WERI-Rb-1 (cell line): ENCODE measurements around the gene UBXN1.
A peak's percentile ranks its signal among the peaks of the same experiment; 100 is the strongest.
"Not testable (repeated sequence)": the region's sequence is repeated elsewhere in the genome, so short reads cannot be mapped to it uniquely, and the experiment has no call there.

ENCODE experiments used
- DNase-seq: peaks from one replicate; pipeline ENCODE4 v3.0.0-alpha.2; 2020
- H3K27ac ChIP-seq: fragments of 250-450 bp; sonication (Bioruptor Pico); 2 replicates; pipeline ENCODE4 v1.5.1; 2020; ENCODE audit warnings: mild to moderate bottlenecking, moderate library complexity
- H3K27me3 ChIP-seq: fragments of 250-450 bp; sonication (Bioruptor Pico); 2 replicates; pipeline ENCODE4 v1.5.1; 2021; ENCODE audit warnings: mild to moderate bottlenecking, low read depth, moderate library complexity; ENCODE audit not compliant: insufficient read depth, severe bottlenecking
- H3K36me3 ChIP-seq: fragments of 250-450 bp; sonication (Bioruptor Pico); 2 replicates; pipeline ENCODE4 v1.5.1; 2020; ENCODE audit warnings: mild to moderate bottlenecking, moderate library complexity
- H3K4me3 ChIP-seq: 2 replicates; pipeline ENCODE4 v1.5.1; 2011; ENCODE audit warnings: low read depth, mild to moderate bottlenecking, control low read depth, low read length
- H3K9me3 ChIP-seq: fragments of 250-450 bp; sonication (Bioruptor Pico); 2 replicates; pipeline ENCODE4 v1.5.1; 2021; ENCODE audit warnings: mild to moderate bottlenecking, moderate library complexity; ENCODE audit not compliant: severe bottlenecking
- TF ChIP-seq, protein P1 (sequence below): IDR thresholded peaks from 2 replicates; pipeline ENCODE4 v1.5.1; 2011; ENCODE audit warnings: low read depth, mild to moderate bottlenecking, control low read depth, inconsistent platforms, low read length

Gene UBXN1

DNA sequence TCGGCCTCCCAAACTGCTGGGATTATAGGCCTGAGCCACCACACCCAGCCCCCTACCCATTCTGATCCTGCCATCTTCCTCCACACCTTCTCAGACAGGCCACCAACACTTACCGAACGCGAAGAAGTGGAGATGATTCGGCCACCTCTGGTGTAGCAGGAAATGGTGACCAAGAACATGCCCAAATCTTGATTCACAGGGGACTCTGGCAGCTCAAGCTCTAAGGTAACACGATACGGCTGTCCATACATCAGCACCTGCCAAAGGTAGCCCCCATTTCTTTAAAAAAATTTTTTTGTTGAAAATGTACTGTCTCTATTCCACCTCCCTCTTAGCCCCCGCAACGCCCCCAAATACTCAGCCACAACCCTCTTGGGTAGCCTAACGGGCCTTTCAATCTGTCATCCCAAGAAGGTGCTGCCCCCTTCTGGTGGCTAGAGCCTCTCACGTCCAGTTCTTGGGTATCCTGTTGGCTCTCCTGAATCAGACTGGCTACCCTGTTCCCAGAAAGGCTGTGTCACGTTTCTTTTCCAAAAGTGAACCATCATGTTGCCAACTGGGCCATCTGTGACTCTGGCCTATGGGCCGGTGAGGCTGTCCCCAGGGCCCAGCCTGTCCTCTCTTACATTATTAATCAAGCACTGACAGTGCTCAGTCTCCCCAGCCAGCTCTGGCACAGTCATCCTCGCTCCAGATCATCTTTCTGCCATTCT is 15.7 kb upstream of the UBXN1 start:
- no peaks in the 10 kb centered on the region for H3K9me3 ChIP-seq
- peak overlapping the region; percentile 11 for H3K27ac ChIP-seq
- H3K36me3 ChIP-seq: peaks cover 59% of the 10 kb centered on the region
- DNase-seq: peak; percentile 83
- no peak overlapping the region for H3K4me3 ChIP-seq
- TF ChIP-seq, protein P1, sequence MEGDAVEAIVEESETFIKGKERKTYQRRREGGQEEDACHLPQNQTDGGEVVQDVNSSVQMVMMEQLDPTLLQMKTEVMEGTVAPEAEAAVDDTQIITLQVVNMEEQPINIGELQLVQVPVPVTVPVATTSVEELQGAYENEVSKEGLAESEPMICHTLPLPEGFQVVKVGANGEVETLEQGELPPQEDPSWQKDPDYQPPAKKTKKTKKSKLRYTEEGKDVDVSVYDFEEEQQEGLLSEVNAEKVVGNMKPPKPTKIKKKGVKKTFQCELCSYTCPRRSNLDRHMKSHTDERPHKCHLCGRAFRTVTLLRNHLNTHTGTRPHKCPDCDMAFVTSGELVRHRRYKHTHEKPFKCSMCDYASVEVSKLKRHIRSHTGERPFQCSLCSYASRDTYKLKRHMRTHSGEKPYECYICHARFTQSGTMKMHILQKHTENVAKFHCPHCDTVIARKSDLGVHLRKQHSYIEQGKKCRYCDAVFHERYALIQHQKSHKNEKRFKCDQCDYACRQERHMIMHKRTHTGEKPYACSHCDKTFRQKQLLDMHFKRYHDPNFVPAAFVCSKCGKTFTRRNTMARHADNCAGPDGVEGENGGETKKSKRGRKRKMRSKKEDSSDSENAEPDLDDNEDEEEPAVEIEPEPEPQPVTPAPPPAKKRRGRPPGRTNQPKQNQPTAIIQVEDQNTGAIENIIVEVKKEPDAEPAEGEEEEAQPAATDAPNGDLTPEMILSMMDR: peak; percentile 80
- no peaks in the 10 kb centered on the region for H3K27me3 ChIP-seq

DNA sequence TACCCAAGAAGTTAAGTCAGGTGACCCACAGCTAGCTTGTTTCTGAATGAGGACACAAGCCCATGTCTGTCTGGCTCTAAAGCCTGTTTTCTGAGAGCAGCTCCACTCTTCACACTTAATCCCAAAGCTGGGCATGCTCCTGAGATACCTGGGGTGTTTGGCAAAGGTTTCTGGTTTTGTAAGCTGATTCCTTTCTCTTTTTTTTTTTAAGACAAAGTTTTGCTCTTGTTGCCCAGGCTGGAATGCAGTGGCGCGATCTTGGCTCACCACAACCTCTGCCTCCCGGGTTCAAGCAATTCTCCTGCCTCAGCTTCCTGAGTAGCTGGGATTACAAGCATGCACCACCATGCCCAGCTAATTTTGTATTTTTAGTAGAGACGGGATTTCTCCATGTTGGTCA is 14.8 kb upstream of the UBXN1 start:
- peaks cover 56% of the 10 kb centered on the region for H3K36me3 ChIP-seq
- H3K4me3 ChIP-seq, H3K9me3 ChIP-seq, H3K27ac ChIP-seq, H3K27me3 ChIP-seq, DNase-seq: not testable (repeated sequence)

DNA sequence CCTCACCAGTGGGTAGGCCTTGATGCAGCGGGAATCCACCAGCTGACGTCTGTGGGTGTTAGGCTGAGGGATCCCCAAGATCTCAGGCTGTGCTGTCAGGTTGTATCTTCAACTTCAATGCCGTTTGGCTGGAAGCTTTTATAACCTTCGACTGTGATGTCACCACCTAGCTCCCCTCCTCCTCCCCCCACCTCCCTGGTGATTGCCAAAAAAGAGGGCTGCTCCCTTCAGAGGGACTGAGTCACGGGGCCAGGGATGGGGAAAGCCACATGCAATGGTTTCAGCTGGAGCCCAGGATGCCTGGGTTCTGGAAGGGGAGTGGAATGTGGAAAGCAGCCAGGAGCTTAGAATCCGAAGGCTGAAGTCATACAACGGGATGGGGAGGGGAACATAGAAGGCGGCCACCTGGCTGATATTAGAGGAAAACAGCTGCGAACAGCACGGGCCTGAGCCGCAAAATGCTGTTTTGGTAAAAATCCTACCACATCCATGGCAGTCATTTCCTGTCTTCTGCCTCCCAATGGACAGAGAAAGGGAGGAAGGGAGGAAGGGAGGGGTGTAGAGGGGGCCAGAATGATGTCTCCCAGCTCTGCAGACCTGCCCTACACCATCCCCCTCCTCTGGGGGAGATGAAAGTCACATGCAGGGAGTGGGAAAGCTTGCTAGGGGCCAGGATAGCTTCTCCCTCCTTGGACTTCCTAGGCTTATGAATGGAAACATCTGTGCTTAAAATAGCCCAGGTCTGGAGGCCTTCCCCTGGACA is 10.7 kb upstream of the UBXN1 start, which contains the start of gene LRRN4CL:
Gene LRRN4CL (minus strand): TSS at position 110 of the 763 bp plus-strand sequence. CDS start 1,022 bp downstream, outside the sequence.
- Histone ChIP-seq H3K27ac (peak within 1 kb of the TSS; percentile 44), H3K36me3 (peaks cover 45% of the 10 kb centered on the region), H3K4me3 (no peak within 1 kb of the TSS), H3K9me3 (no peaks in the 10 kb centered on the region), H3K27me3 (no peaks in the 10 kb centered on the region)
- no peak for DNase-seq
- TF ChIP-seq, protein P1: no peak

DNA sequence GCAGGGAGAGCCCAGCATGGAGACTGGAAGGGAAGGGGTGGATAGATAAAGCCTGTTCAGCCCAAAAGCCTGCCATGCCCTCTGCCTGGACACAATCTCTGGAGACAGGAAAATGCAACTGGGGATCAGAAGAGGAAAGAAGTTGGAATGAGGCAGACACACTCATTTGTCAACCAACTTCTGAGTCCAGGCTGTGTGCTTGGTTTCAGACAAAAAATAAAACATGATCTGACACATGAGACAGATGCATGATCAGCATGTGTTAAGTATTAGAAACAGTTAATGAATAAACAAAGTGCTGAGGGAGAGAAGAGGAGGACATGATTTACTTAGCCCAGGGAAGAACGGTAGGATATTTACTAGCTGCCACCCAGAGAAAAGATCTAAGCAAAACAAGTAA is 9.6 kb upstream of the UBXN1 start:
- Histone ChIP-seq H3K27me3 (no peaks in the 10 kb centered on the region), H3K27ac (no peak overlapping the region), H3K36me3 (peaks cover 35% of the 10 kb centered on the region), H3K4me3 (no peak overlapping the region), H3K9me3 (no peaks in the 10 kb centered on the region)
- TF ChIP-seq, protein P1: no peak
- DNase-seq: no peak

DNA sequence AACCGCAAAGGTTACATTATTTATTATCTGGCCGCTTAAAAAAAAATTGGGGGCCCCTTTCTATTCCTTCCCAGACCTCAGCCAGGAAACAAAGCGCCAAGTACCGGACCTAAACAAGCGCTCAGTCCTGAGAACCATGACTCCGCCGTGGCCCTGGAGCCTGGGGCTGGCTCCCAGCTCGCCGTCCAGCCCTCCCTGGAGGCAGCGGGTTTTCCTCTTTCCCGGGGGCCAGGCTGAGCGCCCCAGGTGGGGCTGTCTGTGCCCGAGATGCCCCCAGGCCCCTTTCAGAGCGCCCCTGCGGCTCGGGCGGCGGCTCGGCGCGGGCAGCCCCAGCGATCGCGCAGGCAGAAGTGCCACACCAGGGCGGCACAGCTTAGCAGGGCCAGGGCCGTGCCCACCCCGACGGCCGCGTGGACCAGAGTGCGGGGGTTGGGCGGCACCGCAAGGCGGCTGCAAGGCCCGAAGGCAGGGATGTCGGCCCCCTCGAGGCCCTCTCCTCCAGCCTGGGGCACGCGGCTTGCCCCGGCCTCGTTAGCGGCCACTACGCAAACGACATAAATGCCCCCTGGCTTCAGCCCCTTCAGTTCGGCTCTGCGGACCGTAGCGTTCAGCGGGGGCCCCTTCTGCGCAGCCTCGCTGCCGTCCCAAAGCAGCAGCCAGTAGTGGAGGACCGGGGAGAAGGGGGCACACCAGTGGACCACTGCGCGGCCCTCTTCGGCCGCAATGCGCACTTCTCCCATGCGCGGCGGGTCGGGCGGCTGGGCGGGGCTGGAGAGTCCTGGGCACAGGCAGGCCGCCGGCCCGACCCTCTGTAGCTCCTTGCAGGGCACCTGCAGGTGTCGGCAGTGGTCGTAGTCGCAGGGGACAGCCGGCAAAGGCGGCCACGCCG is 8.9 kb upstream of the UBXN1 start:
- no peak overlapping the region for H3K27ac ChIP-seq
- H3K27me3 ChIP-seq: no peaks in the 10 kb centered on the region
- no peaks in the 10 kb centered on the region for H3K9me3 ChIP-seq
- TF ChIP-seq, protein P1: no peak
- no peak for DNase-seq
- H3K36me3 ChIP-seq: peaks cover 28% of the 10 kb centered on the region
- no peak overlapping the region for H3K4me3 ChIP-seq
